ENCODE results near the gene MYOM3. TPM values are rescaled to one million over a fixed set of nuclear protein-coding genes. Genes with fewer than 3 reads are reported as not detected.

The MYOM3 gene
- total RNA-seq, 1 donor from 2014 or later, result not detected

- no peak for DNase-seq (ENCODE audit: extremely low spot score, unreplicated experiment)
- Mint-ChIP-seq H3K27me3 (ENCODE audit: unreplicated experiment) (peaks cover 3% of the 10 kb centered on the region), H3K36me3 (ENCODE audit: unreplicated experiment) (no peaks in the 10 kb centered on the region), H3K9me3 (ENCODE audit: unreplicated experiment) (no peaks in the 10 kb centered on the region), H3K4me1 (ENCODE audit: unreplicated experiment) (peaks cover 22% of the 10 kb centered on the region), H3K27ac (ENCODE audit: unreplicated experiment) (peak overlapping the region; percentile 67), H3K4me3 (ENCODE audit: unreplicated experiment) (no peak overlapping the region)
- TF ChIP-seq CTCF (IDR thresholded peaks at IDR 0.05), result no peak
Measured at GRCh38 chr1:24117722-24118409, 5.9 kb upstream of the MYOM3 start.

GRCh38 chr1:24117132-24117531, 5.2 kb upstream of the MYOM3 start:
- Mint-ChIP-seq H3K9me3 (ENCODE audit: unreplicated experiment) (no peaks in the 10 kb centered on the region), H3K4me1 (ENCODE audit: unreplicated experiment) (peaks cover 27% of the 10 kb centered on the region), H3K27ac (ENCODE audit: unreplicated experiment) (peak overlapping the region; percentile 67), H3K36me3 (ENCODE audit: unreplicated experiment) (no peaks in the 10 kb centered on the region), H3K27me3 (ENCODE audit: unreplicated experiment) (peaks cover 3% of the 10 kb centered on the region), H3K4me3 (ENCODE audit: unreplicated experiment) (no peak overlapping the region)
- DNase-seq (ENCODE audit: extremely low spot score, unreplicated experiment), result no peak
- TF ChIP-seq CTCF (IDR thresholded peaks at IDR 0.05), result no peak

GRCh38 chr1:24114753-24115152, 2.8 kb upstream of the MYOM3 start:
- TF ChIP-seq CTCF (IDR thresholded peaks at IDR 0.05), result no peak

GRCh38 chr1:24113641-24114033, 1.7 kb upstream of the MYOM3 start:
- no peak for TF ChIP-seq CTCF (IDR thresholded peaks at IDR 0.05)

More at GRCh38 chr1:24114753-24115152, 2.8 kb upstream of the MYOM3 start:
- DNase-seq (ENCODE audit: extremely low spot score, unreplicated experiment), result no peak
- no peak overlapping the region for H3K4me3 Mint-ChIP-seq (ENCODE audit: unreplicated experiment)
- H3K4me1 Mint-ChIP-seq (ENCODE audit: unreplicated experiment), result peaks cover 29% of the 10 kb centered on the region
- H3K27me3 Mint-ChIP-seq (ENCODE audit: unreplicated experiment), result peaks cover 3% of the 10 kb centered on the region
- H3K27ac Mint-ChIP-seq (ENCODE audit: unreplicated experiment), result no peak overlapping the region
- no peaks in the 10 kb centered on the region for H3K9me3 Mint-ChIP-seq (ENCODE audit: unreplicated experiment)
- H3K36me3 Mint-ChIP-seq (ENCODE audit: unreplicated experiment), result no peaks in the 10 kb centered on the region

GRCh38 chr1:24111262-24111995, 506 bp downstream of the MYOM3 start:
- no peak for TF ChIP-seq CTCF (IDR thresholded peaks at IDR 0.05)
- Mint-ChIP-seq H3K9me3 (ENCODE audit: unreplicated experiment) (no peaks in the 10 kb centered on the region), H3K4me3 (ENCODE audit: unreplicated experiment) (no peak overlapping the region), H3K27me3 (ENCODE audit: unreplicated experiment) (peaks cover 3% of the 10 kb centered on the region), H3K4me1 (ENCODE audit: unreplicated experiment) (peaks cover 31% of the 10 kb centered on the region), H3K36me3 (ENCODE audit: unreplicated experiment) (no peaks in the 10 kb centered on the region), H3K27ac (ENCODE audit: unreplicated experiment) (no peak overlapping the region)
- no peak for DNase-seq (ENCODE audit: extremely low spot score, unreplicated experiment)

More at GRCh38 chr1:24113641-24114033, 1.7 kb upstream of the MYOM3 start:
- H3K27me3 Mint-ChIP-seq (ENCODE audit: unreplicated experiment), result peaks cover 3% of the 10 kb centered on the region
- H3K4me1 Mint-ChIP-seq (ENCODE audit: unreplicated experiment), result peaks cover 32% of the 10 kb centered on the region
- no peak overlapping the region for H3K27ac Mint-ChIP-seq (ENCODE audit: unreplicated experiment)
- no peak overlapping the region for H3K4me3 Mint-ChIP-seq (ENCODE audit: unreplicated experiment)
- no peaks in the 10 kb centered on the region for H3K36me3 Mint-ChIP-seq (ENCODE audit: unreplicated experiment)
- no peaks in the 10 kb centered on the region for H3K9me3 Mint-ChIP-seq (ENCODE audit: unreplicated experiment)
- no peak for DNase-seq (ENCODE audit: extremely low spot score, unreplicated experiment)

All from osteocyte (in vitro differentiated cells).